Muscle layer of colon (tissue), 2 donors: ENCODE data around the gene PLCH1.

ENCODE experiments used
- H3K27ac ChIP-seq: one replicate; pipeline ENCODE4 v1.7.0; 2013; ENCODE audit warnings: low read depth, mild to moderate bottlenecking, low read length, moderate library complexity
- H3K27me3 ChIP-seq, 2 donors: one replicate each; pipeline ENCODE4 v1.7.0; 2013; ENCODE audit warnings: low read length in 2 of 2, mild to moderate bottlenecking in 2 of 2; ENCODE audit not compliant: insufficient read depth in 2 of 2, control insufficient read depth in 1 of 2
- H3K36me3 ChIP-seq: one replicate; pipeline ENCODE4 v1.7.0; 2013; ENCODE audit warnings: mild to moderate bottlenecking, low read length; ENCODE audit not compliant: insufficient read depth
- H3K4me1 ChIP-seq: one replicate; pipeline ENCODE4 v1.7.0; 2013; ENCODE audit warnings: mild to moderate bottlenecking, low read length; ENCODE audit not compliant: insufficient read depth
- H3K4me3 ChIP-seq, 2 donors: one replicate each; pipeline ENCODE4 v1.7.0; 2013; ENCODE audit warnings: low read length in 2 of 2, low read depth in 1 of 2, mild to moderate bottlenecking in 1 of 2, moderate library complexity in 1 of 2
- H3K9ac ChIP-seq: one replicate; pipeline ENCODE4 v1.7.0; 2013; ENCODE audit warnings: low read length
- H3K9me3 ChIP-seq: one replicate; pipeline ENCODE4 v1.7.0; 2013; ENCODE audit warnings: mild to moderate bottlenecking, low read length
- donor health status: abdominal sarcoma.
- donor health status: Adenocarcinoma of cecum.

Gene PLCH1

DNA sequence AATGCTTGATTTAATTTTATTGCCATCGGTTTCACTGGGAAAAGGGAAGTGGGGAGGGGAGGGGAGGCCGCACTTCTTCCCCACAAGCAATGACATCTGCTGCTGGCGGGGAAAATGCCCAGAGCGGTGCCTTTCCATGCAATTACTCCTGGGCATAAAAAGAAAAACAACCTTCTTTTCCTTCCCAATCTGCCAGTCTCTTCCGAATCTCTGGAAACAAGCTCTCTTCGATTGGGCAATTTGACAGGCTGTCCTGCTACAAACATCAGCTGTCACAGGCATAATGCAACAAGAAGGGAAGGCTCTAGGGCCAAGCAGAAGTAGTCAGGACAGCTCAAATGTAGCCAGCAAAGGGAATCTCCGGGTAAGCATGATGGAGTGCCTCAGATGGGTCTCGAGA is 358.0 kb downstream of the PLCH1 start:
- Histone ChIP-seq H3K4me3 (no peak overlapping the region), H3K36me3 (no peaks in the 10 kb centered on the region), H3K27me3 (no peaks in the 10 kb centered on the region), H3K27ac (no peak overlapping the region), H3K9me3 (no peaks in the 10 kb centered on the region), H3K4me1 (no peaks in the 10 kb centered on the region), H3K9ac (no peak overlapping the region)

DNA sequence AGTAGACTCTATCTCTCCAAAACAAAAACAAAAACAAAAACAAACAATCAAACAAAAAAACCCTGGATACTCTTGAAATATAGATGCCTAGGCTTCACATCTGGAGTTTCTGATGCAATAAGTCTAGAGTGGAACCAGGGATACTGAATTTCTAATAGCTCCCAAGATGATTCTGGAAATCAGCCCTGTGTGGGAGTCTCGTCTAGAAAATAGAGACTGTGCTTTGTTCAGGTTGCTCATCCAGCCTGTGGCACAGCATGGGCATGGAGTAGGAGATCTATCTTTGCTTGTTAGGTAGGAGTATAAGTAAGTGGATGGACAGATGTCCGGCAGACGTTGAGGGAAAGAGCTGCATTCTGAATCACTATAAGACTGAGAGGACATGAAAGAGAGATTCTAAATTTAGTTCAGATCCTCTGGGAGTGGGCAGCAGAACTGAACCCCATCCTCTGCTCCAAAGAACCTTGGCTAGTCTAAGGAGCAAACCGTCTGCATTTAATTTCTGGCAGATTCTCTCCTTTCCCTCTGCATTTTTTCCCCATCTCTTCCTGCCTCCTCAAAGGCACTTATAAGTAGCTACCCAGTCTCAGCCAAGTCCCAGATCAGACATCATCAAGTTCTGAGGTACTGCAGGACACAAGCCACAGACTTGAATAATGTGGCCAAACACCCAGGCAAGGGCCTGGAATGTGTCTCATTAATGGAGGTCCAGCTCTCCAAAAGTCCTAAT is 358.8 kb downstream of the PLCH1 start:
- Histone ChIP-seq H3K9ac (no peak overlapping the region), H3K27me3 (no peaks in the 10 kb centered on the region), H3K27ac (no peak overlapping the region), H3K9me3 (no peaks in the 10 kb centered on the region), H3K36me3 (no peaks in the 10 kb centered on the region), H3K4me3 (no peak overlapping the region), H3K4me1 (no peaks in the 10 kb centered on the region)

GRCh38 chr3:155382396-155383042 is 362.4 kb downstream of the PLCH1 start:
- no peaks in the 10 kb centered on the region for H3K27me3 ChIP-seq
- no peaks in the 10 kb centered on the region for H3K9me3 ChIP-seq
- H3K4me3 ChIP-seq, result no peak overlapping the region
- no peak overlapping the region for H3K9ac ChIP-seq
- H3K27ac ChIP-seq, result no peak overlapping the region
- H3K4me1 ChIP-seq, result no peaks in the 10 kb centered on the region
- no peaks in the 10 kb centered on the region for H3K36me3 ChIP-seq

DNA sequence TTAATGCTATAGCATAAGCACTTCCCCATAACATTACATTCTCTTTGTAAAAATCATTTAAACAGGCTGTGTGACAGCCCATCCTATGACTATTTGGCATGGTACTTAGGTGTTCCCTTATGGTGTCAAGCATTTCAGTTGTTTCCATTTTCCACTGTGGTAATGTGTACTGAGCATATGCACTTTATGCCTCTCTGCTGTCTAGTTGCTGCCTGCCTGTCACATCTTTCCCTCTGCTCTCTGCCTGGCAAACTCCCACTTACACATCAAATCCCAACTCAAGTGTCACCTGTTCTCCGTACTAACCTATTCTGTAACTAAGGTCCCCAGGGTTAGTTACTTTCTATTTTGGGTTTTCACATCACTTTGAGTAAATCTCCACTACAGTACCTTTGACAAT is 367.0 kb downstream of the PLCH1 start:
- Histone ChIP-seq H3K36me3 (no peaks in the 10 kb centered on the region), H3K9ac (no peak overlapping the region)

DNA sequence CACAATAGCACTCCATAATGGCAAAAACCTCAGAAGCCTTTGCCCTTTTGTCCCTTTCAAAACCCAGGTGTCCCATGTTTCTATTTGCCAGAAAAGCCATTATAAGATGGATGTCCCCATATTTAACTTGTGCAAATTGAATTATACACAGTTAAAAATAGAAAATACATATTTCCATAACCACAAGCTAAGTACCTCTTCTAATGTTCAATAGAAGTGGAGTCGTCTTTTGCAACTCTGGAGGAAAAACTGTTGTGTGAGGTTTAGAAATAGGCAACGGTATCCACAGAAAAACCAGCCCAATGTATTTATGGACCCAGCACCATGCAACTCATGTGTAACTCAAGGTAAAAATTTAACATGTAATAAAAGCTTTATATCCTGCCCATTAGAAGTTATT is 367.8 kb downstream of the PLCH1 start:
- no peaks in the 10 kb centered on the region for H3K36me3 ChIP-seq
- H3K9ac ChIP-seq, result no peak overlapping the region
- no peaks in the 10 kb centered on the region for H3K27me3 ChIP-seq
- no peak overlapping the region for H3K27ac ChIP-seq
- no peaks in the 10 kb centered on the region for H3K9me3 ChIP-seq
- H3K4me3 ChIP-seq, result no peak overlapping the region
- no peaks in the 10 kb centered on the region for H3K4me1 ChIP-seq

More for the DNA sequence above, 367.0 kb downstream of the PLCH1 start:
- H3K27me3 ChIP-seq, result no peaks in the 10 kb centered on the region
- H3K9me3 ChIP-seq, result no peaks in the 10 kb centered on the region
- no peak overlapping the region for H3K4me3 ChIP-seq
- H3K4me1 ChIP-seq, result no peaks in the 10 kb centered on the region
- no peak overlapping the region for H3K27ac ChIP-seq

GRCh38 chr3:155372281-155372680 is 372.6 kb downstream of the PLCH1 start:
- H3K27me3 ChIP-seq, result no peaks in the 10 kb centered on the region
- no peaks in the 10 kb centered on the region for H3K36me3 ChIP-seq
- peaks cover 5% of the 10 kb centered on the region for H3K4me1 ChIP-seq
- H3K9me3 ChIP-seq, result no peaks in the 10 kb centered on the region
- no peak overlapping the region for H3K27ac ChIP-seq
- H3K9ac ChIP-seq, result no peak overlapping the region
- no peak overlapping the region for H3K4me3 ChIP-seq

GRCh38 chr3:155370764-155371503 is 373.9 kb downstream of the PLCH1 start:
- H3K27ac ChIP-seq, result no peak overlapping the region
- no peaks in the 10 kb centered on the region for H3K36me3 ChIP-seq
- H3K4me1 ChIP-seq, result peaks cover 5% of the 10 kb centered on the region
- no peak overlapping the region for H3K4me3 ChIP-seq
- H3K9ac ChIP-seq, result no peak overlapping the region
- no peaks in the 10 kb centered on the region for H3K9me3 ChIP-seq
- H3K27me3 ChIP-seq, result no peaks in the 10 kb centered on the region

GRCh38 chr3:155370198-155370597 is 374.7 kb downstream of the PLCH1 start:
- Histone ChIP-seq H3K27me3 (no peaks in the 10 kb centered on the region), H3K9ac (no peak overlapping the region), H3K4me3 (no peak overlapping the region), H3K4me1 (peaks cover 5% of the 10 kb centered on the region), H3K27ac (no peak overlapping the region), H3K36me3 (no peaks in the 10 kb centered on the region), H3K9me3 (no peaks in the 10 kb centered on the region)

- peaks cover 5% of the 10 kb centered on the region for H3K4me1 ChIP-seq
- H3K27me3 ChIP-seq, result no peaks in the 10 kb centered on the region
- H3K27ac ChIP-seq, result no peak overlapping the region
- H3K9ac ChIP-seq, result no peak overlapping the region
- H3K9me3 ChIP-seq, result no peaks in the 10 kb centered on the region
- no peaks in the 10 kb centered on the region for H3K36me3 ChIP-seq
- H3K4me3 ChIP-seq, result no peak overlapping the region
These were observed 375.1 kb downstream of the PLCH1 start for GRCh38 chr3:155369735-155370134.

DNA sequence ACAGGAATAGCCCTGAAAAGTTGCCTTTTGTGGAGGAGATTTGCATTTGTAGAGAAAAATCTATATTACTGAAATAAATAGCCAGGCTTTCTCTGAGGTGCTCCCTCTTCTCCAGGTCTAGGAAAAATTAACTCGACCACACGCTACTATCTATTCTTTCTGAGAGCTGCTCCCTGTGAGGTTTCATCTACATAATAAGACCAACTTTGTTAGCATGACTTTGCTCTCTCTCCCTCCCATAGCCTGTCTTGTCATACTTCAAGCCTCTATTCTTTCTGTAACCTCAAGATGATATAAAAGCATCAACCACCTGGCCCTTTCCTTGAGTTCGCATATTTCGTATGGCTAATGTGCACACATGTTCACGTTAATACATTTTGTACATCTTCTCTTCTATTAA is 375.6 kb downstream of the PLCH1 start:
- Histone ChIP-seq H3K36me3 (no peaks in the 10 kb centered on the region), H3K27ac (no peak overlapping the region), H3K4me3 (no peak overlapping the region), H3K9ac (no peak overlapping the region), H3K9me3 (no peaks in the 10 kb centered on the region), H3K27me3 (no peaks in the 10 kb centered on the region), H3K4me1 (peaks cover 5% of the 10 kb centered on the region)

DNA sequence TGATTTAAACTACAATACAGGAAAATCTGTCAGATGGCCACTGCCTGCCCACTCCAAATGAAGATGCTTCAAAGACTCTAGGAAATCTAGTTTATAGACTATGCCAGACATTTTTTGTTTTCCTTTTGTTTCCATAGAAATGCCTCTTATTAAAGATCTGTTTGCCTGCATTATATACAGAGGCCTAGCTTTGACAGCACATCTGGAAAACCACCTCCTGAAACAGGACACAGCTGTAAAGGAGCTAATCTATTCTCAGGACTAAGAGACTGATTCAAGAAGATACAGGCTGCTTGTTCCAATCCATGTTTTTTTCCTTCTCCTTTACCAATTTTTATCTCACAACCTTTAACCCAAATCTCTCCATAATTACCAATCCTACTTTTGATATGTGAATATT is 376.1 kb downstream of the PLCH1 start:
- no peaks in the 10 kb centered on the region for H3K36me3 ChIP-seq
- no peak overlapping the region for H3K9ac ChIP-seq
- no peak overlapping the region for H3K4me3 ChIP-seq
- H3K27ac ChIP-seq, result no peak overlapping the region
- no peaks in the 10 kb centered on the region for H3K9me3 ChIP-seq
- peaks cover 5% of the 10 kb centered on the region for H3K4me1 ChIP-seq
- H3K27me3 ChIP-seq, result no peaks in the 10 kb centered on the region
